Measurements from ENCODE around the gene LPCAT3.

The LPCAT3 gene

DNA sequence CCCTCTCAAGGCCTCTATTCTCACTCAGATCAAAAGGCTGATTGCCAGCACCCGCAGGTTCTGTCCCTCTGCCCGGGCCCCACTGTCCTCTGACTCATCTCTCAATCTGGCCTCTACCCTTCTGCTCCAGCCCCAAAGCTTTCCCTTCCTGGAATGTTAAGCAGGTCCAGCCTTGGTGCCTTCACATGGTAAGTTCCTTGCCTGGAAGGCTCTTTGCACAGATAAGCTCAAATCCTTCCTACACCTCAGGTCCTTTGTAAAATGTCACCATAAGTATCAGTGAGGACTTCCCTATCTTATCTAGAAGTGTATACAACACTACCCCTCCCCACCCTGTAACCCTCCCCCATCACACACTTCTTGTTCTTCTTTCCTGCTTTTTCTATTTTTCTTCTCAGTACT, 22.2 kb downstream of the LPCAT3 start:
- peaks cover 7 to 16% of the 10 kb centered on the region in 2 donors for H3K36me3 ChIP-seq (ENCODE audit: control insufficient read depth in 1 of 2, insufficient read depth in 2 of 2, low read length in 2 of 2)
- no peak overlapping the region for H3K27ac ChIP-seq (ENCODE audit: low read length)
- H3K4me3 ChIP-seq (ENCODE audit: low read depth in 1 of 2, low read length in 2 of 2): no peak overlapping the region
- no peaks in the 10 kb centered on the region for H3K4me1 ChIP-seq (ENCODE audit: control insufficient read depth in 1 of 2, insufficient read depth in 2 of 2, low read length in 2 of 2)
- no peaks in the 10 kb centered on the region for H3K27me3 ChIP-seq (ENCODE audit: low read depth, low read length)
- H3K9me3 ChIP-seq (ENCODE audit: control insufficient read depth in 1 of 2, low read length in 2 of 2): no peaks in the 10 kb centered on the region

DNA sequence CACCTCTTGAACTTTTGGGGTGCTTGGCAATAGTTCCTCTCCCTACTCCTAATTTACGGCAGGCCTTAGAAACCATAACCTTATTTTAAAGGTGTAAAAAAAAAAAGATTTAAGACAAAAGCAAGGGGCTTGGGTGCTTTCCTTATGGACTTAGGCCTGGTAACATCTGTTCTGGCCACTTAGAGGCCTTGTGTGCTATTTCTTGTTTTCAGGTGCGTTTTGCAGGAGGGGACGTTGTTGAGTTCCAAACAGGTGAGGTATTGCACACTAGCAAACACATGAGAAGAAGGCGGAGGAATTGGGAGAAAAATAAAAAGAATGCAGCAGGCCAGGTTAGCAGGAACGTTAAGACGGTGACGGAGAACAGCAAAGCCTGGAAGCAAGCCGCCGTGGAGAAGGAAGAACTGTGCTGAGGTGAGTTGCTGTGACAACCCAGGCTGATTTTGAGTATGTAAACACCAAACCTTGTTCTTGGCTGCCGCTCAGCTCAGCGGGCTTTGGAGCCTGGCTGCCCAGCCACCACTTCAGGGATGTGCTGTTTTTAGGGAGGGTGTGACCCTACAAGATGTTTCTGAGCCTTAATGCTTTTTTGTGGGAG, 30.2 kb downstream of the LPCAT3 start:
- peaks cover 0 to 14% of the 10 kb centered on the region in 2 donors for H3K4me1 ChIP-seq (ENCODE audit: control insufficient read depth in 1 of 2, insufficient read depth in 2 of 2, low read length in 2 of 2)
- no peaks in the 10 kb centered on the region for H3K27me3 ChIP-seq (ENCODE audit: low read depth, low read length)
- no peaks in the 10 kb centered on the region for H3K9me3 ChIP-seq (ENCODE audit: control insufficient read depth in 1 of 2, low read length in 2 of 2)
- no peak overlapping the region for H3K4me3 ChIP-seq (ENCODE audit: low read depth in 1 of 2, low read length in 2 of 2)
- H3K36me3 ChIP-seq (ENCODE audit: control insufficient read depth in 1 of 2, insufficient read depth in 2 of 2, low read length in 2 of 2): peaks cover 13 to 28% of the 10 kb centered on the region in 2 donors
- H3K27ac ChIP-seq (ENCODE audit: low read length): peak overlapping the region; percentile 56

DNA sequence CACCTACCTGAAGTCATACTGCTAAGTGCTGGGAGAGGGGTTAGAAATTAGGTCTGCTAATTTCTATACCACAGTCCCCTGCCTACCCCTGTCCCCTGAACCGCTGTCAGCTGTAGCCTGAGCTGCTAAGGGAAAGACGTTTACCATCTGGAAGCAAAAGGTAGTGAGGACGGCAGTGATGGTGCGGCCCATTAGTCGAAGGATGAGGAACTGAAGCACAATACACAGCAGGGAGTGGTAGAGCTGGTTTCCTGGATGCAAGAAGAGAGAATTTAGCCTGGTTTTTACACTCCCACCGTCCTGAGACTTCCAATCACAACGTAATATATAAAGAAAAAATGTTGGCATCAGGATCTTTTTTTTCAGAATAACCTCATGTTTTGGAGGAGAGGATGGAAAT, 35.7 kb downstream of the LPCAT3 start:
- no peaks in the 10 kb centered on the region for H3K9me3 ChIP-seq (ENCODE audit: control insufficient read depth in 1 of 2, low read length in 2 of 2)
- H3K27me3 ChIP-seq (ENCODE audit: low read depth, low read length): no peaks in the 10 kb centered on the region
- H3K4me3 ChIP-seq (ENCODE audit: low read depth in 1 of 2, low read length in 2 of 2): no peak overlapping the region
- H3K36me3 ChIP-seq (ENCODE audit: control insufficient read depth in 1 of 2, insufficient read depth in 2 of 2, low read length in 2 of 2): peaks cover 54 to 55% of the 10 kb centered on the region in 2 donors
- H3K27ac ChIP-seq (ENCODE audit: low read length): no peak overlapping the region
- peaks cover 0 to under 1% of the 10 kb centered on the region in 2 donors for H3K4me1 ChIP-seq (ENCODE audit: control insufficient read depth in 1 of 2, insufficient read depth in 2 of 2, low read length in 2 of 2)

GRCh38 chr12:6981152-6982052, 36.9 kb downstream of the LPCAT3 start:
- H3K4me3 ChIP-seq (ENCODE audit: low read depth in 1 of 2, low read length in 2 of 2): no peak overlapping the region
- no peaks in the 10 kb centered on the region for H3K4me1 ChIP-seq (ENCODE audit: control insufficient read depth in 1 of 2, insufficient read depth in 2 of 2, low read length in 2 of 2)
- H3K36me3 ChIP-seq (ENCODE audit: control insufficient read depth in 1 of 2, insufficient read depth in 2 of 2, low read length in 2 of 2): peaks cover 62 to 66% of the 10 kb centered on the region in 2 donors
- no peaks in the 10 kb centered on the region for H3K27me3 ChIP-seq (ENCODE audit: low read depth, low read length)
- H3K27ac ChIP-seq (ENCODE audit: low read length): no peak overlapping the region
- no peaks in the 10 kb centered on the region for H3K9me3 ChIP-seq (ENCODE audit: control insufficient read depth in 1 of 2, low read length in 2 of 2)

- H3K36me3 ChIP-seq (ENCODE audit: control insufficient read depth in 1 of 2, insufficient read depth in 2 of 2, low read length in 2 of 2): peaks cover 63 to 73% of the 10 kb centered on the region in 2 donors
- H3K9me3 ChIP-seq (ENCODE audit: control insufficient read depth in 1 of 2, low read length in 2 of 2): no peaks in the 10 kb centered on the region
- H3K27me3 ChIP-seq (ENCODE audit: low read depth, low read length): no peaks in the 10 kb centered on the region
- H3K4me1 ChIP-seq (ENCODE audit: control insufficient read depth in 1 of 2, insufficient read depth in 2 of 2, low read length in 2 of 2): no peaks in the 10 kb centered on the region
- H3K27ac ChIP-seq (ENCODE audit: low read length): no peak overlapping the region
- H3K4me3 ChIP-seq (ENCODE audit: low read depth in 1 of 2, low read length in 2 of 2): no peak overlapping the region
Measured at GRCh38 chr12:6980740-6981139, 37.5 kb downstream of the LPCAT3 start.

DNA sequence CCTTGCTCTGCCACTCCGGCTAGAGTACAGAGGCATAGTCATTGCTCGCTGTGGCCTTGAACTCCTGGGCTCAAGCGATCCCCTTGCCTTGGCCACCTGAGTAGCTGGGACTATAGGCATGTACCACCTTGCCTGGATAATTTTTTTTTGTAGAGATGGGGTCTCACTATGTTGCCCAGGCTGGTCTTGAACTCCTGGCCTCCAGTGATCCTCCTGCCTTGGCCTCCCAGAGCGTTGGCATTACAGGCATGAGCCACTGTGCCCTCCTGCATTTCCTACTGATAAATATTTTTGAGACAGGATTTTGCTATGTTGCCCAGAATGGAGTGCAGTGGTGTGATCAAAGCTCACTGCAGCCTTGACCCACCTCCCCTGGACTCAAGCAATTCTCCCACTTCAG, 38.2 kb downstream of the LPCAT3 start:
- Histone ChIP-seq H3K27ac (ENCODE audit: low read length) (no peak overlapping the region), H3K4me1 (ENCODE audit: control insufficient read depth in 1 of 2, insufficient read depth in 2 of 2, low read length in 2 of 2) (no peaks in the 10 kb centered on the region), H3K36me3 (ENCODE audit: control insufficient read depth in 1 of 2, insufficient read depth in 2 of 2, low read length in 2 of 2) (peaks cover 70 to 80% of the 10 kb centered on the region in 2 donors), H3K4me3 (ENCODE audit: low read depth in 1 of 2, low read length in 2 of 2) (no peak overlapping the region), H3K27me3 (ENCODE audit: low read depth, low read length) (no peaks in the 10 kb centered on the region), H3K9me3 (ENCODE audit: control insufficient read depth in 1 of 2, low read length in 2 of 2) (no peaks in the 10 kb centered on the region)

- no peaks in the 10 kb centered on the region for H3K4me1 ChIP-seq (ENCODE audit: control insufficient read depth in 1 of 2, insufficient read depth in 2 of 2, low read length in 2 of 2)
- H3K9me3 ChIP-seq (ENCODE audit: control insufficient read depth in 1 of 2, low read length in 2 of 2): no peaks in the 10 kb centered on the region
- no peaks in the 10 kb centered on the region for H3K27me3 ChIP-seq (ENCODE audit: low read depth, low read length)
- H3K27ac ChIP-seq (ENCODE audit: low read length): no peak overlapping the region
- H3K36me3 ChIP-seq (ENCODE audit: control insufficient read depth in 1 of 2, insufficient read depth in 2 of 2, low read length in 2 of 2): peaks cover 73 to 83% of the 10 kb centered on the region in 2 donors
- no peak overlapping the region for H3K4me3 ChIP-seq (ENCODE audit: low read depth in 1 of 2, low read length in 2 of 2)
Measured at GRCh38 chr12:6979453-6979852, 38.8 kb downstream of the LPCAT3 start.

- H3K27me3 ChIP-seq (ENCODE audit: low read depth, low read length): no peaks in the 10 kb centered on the region
- H3K4me1 ChIP-seq (ENCODE audit: control insufficient read depth in 1 of 2, insufficient read depth in 2 of 2, low read length in 2 of 2): no peaks in the 10 kb centered on the region
- H3K9me3 ChIP-seq (ENCODE audit: control insufficient read depth in 1 of 2, low read length in 2 of 2): no peaks in the 10 kb centered on the region
- H3K36me3 ChIP-seq (ENCODE audit: control insufficient read depth in 1 of 2, insufficient read depth in 2 of 2, low read length in 2 of 2): peaks cover 73 to 87% of the 10 kb centered on the region in 2 donors
- H3K4me3 ChIP-seq (ENCODE audit: low read depth in 1 of 2, low read length in 2 of 2): no peak overlapping the region
- H3K27ac ChIP-seq (ENCODE audit: low read length): no peak overlapping the region
Measured at GRCh38 chr12:6979021-6979420, 39.3 kb downstream of the LPCAT3 start.

DNA sequence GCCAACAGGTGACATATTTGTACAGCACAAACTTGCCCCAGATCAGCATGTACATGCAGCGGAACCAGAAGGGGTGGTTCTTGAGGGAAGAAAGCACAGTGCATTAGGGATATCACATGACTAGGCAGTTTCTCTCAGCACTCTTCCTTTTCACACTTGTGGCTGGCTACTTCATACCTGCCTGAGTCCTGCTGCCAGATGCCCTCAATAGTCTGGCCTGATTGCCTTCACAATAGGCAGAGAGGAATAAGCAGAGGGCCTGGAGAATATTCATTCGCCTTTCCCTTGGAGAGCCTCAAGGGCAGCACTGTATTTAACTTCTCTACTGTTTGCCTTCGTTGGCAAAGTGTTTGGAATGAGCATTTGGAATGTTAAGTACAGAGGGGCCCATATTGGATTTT, 39.7 kb downstream of the LPCAT3 start:
- H3K36me3 ChIP-seq (ENCODE audit: control insufficient read depth in 1 of 2, insufficient read depth in 2 of 2, low read length in 2 of 2): peaks cover 71 to 88% of the 10 kb centered on the region in 2 donors
- no peaks in the 10 kb centered on the region for H3K9me3 ChIP-seq (ENCODE audit: control insufficient read depth in 1 of 2, low read length in 2 of 2)
- H3K27me3 ChIP-seq (ENCODE audit: low read depth, low read length): no peaks in the 10 kb centered on the region
- H3K27ac ChIP-seq (ENCODE audit: low read length): no peak overlapping the region
- H3K4me3 ChIP-seq (ENCODE audit: low read depth in 1 of 2, low read length in 2 of 2): no peak overlapping the region
- no peaks in the 10 kb centered on the region for H3K4me1 ChIP-seq (ENCODE audit: control insufficient read depth in 1 of 2, insufficient read depth in 2 of 2, low read length in 2 of 2)

DNA sequence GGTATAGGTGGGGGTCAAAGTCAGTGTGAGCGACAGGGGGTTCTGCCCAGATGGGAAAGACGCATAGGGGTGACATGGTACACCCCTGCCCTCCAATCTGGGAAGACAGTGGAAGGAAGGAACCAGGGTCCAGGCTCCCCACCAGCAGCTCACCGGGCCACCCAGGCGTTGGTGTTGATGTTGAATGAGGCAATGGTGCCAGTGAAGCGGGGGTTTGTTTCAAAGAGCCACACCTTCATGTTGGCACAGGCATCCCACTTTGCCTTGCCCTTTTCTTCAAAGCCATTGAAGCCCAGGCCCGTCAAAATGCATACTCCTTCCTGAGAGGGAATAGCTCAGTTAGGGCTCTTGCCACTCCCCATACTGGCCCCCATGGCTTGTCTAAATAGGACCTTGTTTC, 40.1 kb downstream of the LPCAT3 start:
- Histone ChIP-seq H3K4me3 (ENCODE audit: low read depth in 1 of 2, low read length in 2 of 2) (no peak overlapping the region), H3K4me1 (ENCODE audit: control insufficient read depth in 1 of 2, insufficient read depth in 2 of 2, low read length in 2 of 2) (no peaks in the 10 kb centered on the region), H3K27me3 (ENCODE audit: low read depth, low read length) (no peaks in the 10 kb centered on the region), H3K27ac (ENCODE audit: low read length) (no peak overlapping the region), H3K9me3 (ENCODE audit: control insufficient read depth in 1 of 2, low read length in 2 of 2) (no peaks in the 10 kb centered on the region), H3K36me3 (ENCODE audit: control insufficient read depth in 1 of 2, insufficient read depth in 2 of 2, low read length in 2 of 2) (peaks cover 67 to 86% of the 10 kb centered on the region in 2 donors)

GRCh38 chr12:6977653-6978052, 40.6 kb downstream of the LPCAT3 start:
- Histone ChIP-seq H3K36me3 (ENCODE audit: control insufficient read depth in 1 of 2, insufficient read depth in 2 of 2, low read length in 2 of 2) (peaks cover 66 to 84% of the 10 kb centered on the region in 2 donors), H3K4me3 (ENCODE audit: low read depth in 1 of 2, low read length in 2 of 2) (no peak overlapping the region), H3K4me1 (ENCODE audit: control insufficient read depth in 1 of 2, insufficient read depth in 2 of 2, low read length in 2 of 2) (no peaks in the 10 kb centered on the region), H3K9me3 (ENCODE audit: control insufficient read depth in 1 of 2, low read length in 2 of 2) (no peaks in the 10 kb centered on the region), H3K27me3 (ENCODE audit: low read depth, low read length) (no peaks in the 10 kb centered on the region), H3K27ac (ENCODE audit: low read length) (no peak overlapping the region)
